ENCODE data around the gene MYL2.

DNA sequence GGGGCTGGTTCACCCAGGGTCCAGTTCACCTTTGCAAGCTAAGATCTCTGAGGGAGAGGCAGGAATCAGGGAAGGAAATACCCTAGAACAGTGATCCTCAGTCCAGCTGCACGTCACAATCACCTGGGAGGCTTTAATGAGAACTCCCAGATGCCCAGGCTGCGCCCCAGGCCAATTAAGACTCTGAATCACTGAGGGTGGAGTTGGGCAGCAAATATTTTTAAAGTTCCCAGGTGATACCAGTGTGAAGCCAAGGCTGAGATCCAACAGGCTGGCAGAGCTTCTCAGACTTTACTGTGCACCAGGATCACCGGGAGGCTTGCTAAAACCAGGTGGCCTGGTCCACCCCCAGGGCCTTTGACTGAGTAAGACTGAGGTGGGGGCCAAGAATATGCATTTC lies 23.8 kb downstream of the MYL2 start:
- no peak for TF ChIP-seq CTCF (IDR thresholded peaks at IDR 0.05)
- TF ChIP-seq POLR2A (IDR thresholded peaks at IDR 0.05): no peak

All from thyroid gland (tissue), 4 donors.